ENCODE data around the gene MLLT1.

Gene MLLT1

DNA sequence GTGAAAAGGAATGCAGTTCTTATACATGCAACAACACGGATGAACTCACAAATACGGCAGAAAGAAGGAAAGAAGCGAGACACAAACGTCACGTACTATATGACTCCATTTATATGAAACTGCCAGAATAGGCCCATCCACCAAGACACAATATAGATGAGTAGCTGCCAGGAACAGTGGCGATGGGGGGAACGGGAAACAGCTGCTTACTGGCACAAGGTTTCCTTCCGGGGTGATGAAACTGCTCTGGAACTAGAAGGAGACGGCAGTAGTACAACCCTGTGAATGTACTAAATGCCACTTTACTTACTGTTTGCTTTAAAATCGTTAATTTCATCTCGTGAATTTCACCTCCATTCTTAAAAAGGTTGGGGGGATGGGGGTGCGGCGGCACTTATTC, 28.9 kb downstream of the MLLT1 start:
- no peaks in the 10 kb centered on the region for H3K27me3 ChIP-seq (ENCODE audit: insufficient read depth, low read length, poor library complexity, severe bottlenecking)
- peaks cover 15% of the 10 kb centered on the region; the same call in 1 of the 2 replicates for H3K36me3 ChIP-seq (ENCODE audit: insufficient read depth, low read length)
- peaks cover 16% of the 10 kb centered on the region for H4K20me1 ChIP-seq (ENCODE audit: insufficient read depth, low read length, poor library complexity, severe bottlenecking)
- no peak overlapping the region for H3K4me2 ChIP-seq (ENCODE audit: low read depth, low read length, poor library complexity, severe bottlenecking)
- no peak overlapping the region for H3K4me3 ChIP-seq (ENCODE audit: low read length, poor library complexity, severe bottlenecking)
- H3F3A ChIP-seq (ENCODE audit: low read depth): no peaks in the 10 kb centered on the region
- no peaks in the 10 kb centered on the region for H3K4me1 ChIP-seq (ENCODE audit: insufficient read depth, low read length, poor library complexity, severe bottlenecking)
- H3K9me3 ChIP-seq (ENCODE audit: insufficient read depth, low read depth, low read length): no peaks in the 10 kb centered on the region
- H3K9ac ChIP-seq (ENCODE audit: low read depth, low read length, poor library complexity, severe bottlenecking): no peak overlapping the region
- TF ChIP-seq EZH2phosphoT487 (IDR thresholded peaks at IDR 0.05; ENCODE audit: borderline replicate concordance): no peak
- TF ChIP-seq, protein P1, sequence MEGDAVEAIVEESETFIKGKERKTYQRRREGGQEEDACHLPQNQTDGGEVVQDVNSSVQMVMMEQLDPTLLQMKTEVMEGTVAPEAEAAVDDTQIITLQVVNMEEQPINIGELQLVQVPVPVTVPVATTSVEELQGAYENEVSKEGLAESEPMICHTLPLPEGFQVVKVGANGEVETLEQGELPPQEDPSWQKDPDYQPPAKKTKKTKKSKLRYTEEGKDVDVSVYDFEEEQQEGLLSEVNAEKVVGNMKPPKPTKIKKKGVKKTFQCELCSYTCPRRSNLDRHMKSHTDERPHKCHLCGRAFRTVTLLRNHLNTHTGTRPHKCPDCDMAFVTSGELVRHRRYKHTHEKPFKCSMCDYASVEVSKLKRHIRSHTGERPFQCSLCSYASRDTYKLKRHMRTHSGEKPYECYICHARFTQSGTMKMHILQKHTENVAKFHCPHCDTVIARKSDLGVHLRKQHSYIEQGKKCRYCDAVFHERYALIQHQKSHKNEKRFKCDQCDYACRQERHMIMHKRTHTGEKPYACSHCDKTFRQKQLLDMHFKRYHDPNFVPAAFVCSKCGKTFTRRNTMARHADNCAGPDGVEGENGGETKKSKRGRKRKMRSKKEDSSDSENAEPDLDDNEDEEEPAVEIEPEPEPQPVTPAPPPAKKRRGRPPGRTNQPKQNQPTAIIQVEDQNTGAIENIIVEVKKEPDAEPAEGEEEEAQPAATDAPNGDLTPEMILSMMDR (conservative IDR thresholded peaks at IDR 0.05; ENCODE audit: low read length): no peak
- no peak overlapping the region for H2AFZ ChIP-seq (ENCODE audit: low read length)
- H3K79me2 ChIP-seq (ENCODE audit: insufficient read depth, low read length): peaks cover 86% of the 10 kb centered on the region
- H3K9me2 ChIP-seq (replicated peaks; ENCODE audit: low read depth, low read length): no peaks in the 10 kb centered on the region

DNA sequence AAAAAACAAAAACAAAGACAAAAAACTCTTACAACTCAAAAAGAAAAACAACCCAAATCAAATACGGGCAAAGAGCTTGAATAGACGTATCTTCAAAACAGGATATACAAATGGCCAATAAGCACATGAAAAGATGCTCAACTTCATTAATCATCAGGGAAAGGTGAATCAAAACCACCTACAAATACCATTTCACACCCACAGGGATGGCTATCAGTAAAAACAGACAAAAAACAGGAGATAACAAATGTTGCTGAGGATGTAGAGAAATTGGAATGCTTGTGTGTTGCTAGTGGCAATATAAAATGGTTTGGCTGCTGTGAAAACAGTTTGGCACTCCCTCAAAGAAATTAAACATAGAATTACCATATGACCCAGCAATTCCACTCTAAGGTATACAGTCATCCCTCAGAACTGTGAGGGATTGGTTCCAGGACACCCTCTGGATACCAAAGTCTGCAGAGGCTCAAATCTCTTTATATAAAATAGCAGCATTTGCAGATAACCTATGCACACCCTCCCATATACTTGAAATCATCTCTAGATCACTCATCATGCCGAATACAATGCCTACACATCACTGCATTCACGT, 29.7 kb downstream of the MLLT1 start:
- Histone ChIP-seq H4K20me1 (ENCODE audit: insufficient read depth, low read length, poor library complexity, severe bottlenecking) (peaks cover 16% of the 10 kb centered on the region), H3K4me3 (ENCODE audit: low read length, poor library complexity, severe bottlenecking) (no peak overlapping the region), H3K4me1 (ENCODE audit: insufficient read depth, low read length, poor library complexity, severe bottlenecking) (no peaks in the 10 kb centered on the region)

DNA sequence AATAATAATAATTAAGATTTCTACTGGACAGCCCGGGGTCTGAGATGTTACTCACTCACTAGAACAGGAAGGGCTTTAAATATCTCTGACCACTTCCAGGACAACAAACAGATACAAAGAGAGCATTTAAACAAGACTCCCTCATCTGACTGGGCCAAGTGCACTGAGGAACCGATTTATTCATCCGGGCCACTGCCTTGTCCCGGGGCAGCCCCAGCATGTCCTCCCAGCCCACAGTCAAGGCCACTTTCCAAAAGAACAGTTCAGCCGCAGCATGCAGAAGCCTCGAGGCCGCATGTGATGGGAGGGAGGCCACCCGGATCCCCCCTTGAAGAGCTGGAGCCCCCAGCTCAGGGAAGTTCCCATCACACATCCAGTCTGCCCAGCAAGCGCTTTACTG, 30.5 kb downstream of the MLLT1 start:
- TF ChIP-seq, protein P1 (conservative IDR thresholded peaks at IDR 0.05; ENCODE audit: low read length): no peak
- TF ChIP-seq EZH2phosphoT487 (IDR thresholded peaks at IDR 0.05; ENCODE audit: borderline replicate concordance): no peak
- no peak overlapping the region for H3K4me3 ChIP-seq (ENCODE audit: low read length, poor library complexity, severe bottlenecking)
- no peak overlapping the region for H3K9ac ChIP-seq (ENCODE audit: low read depth, low read length, poor library complexity, severe bottlenecking)
- no peaks in the 10 kb centered on the region for H3K27me3 ChIP-seq (ENCODE audit: insufficient read depth, low read length, poor library complexity, severe bottlenecking)
- peaks cover 90% of the 10 kb centered on the region for H3K79me2 ChIP-seq (ENCODE audit: insufficient read depth, low read length)
- peaks cover 21% of the 10 kb centered on the region for H4K20me1 ChIP-seq (ENCODE audit: insufficient read depth, low read length, poor library complexity, severe bottlenecking)
- H3K9me3 ChIP-seq (ENCODE audit: insufficient read depth, low read depth, low read length): no peaks in the 10 kb centered on the region
- H3K36me3 ChIP-seq (ENCODE audit: insufficient read depth, low read length): peaks cover 12% of the 10 kb centered on the region; the same call in 1 of the 2 replicates
- H2AFZ ChIP-seq (ENCODE audit: low read length): no peak overlapping the region
- no peak overlapping the region for H3K4me2 ChIP-seq (ENCODE audit: low read depth, low read length, poor library complexity, severe bottlenecking)
- peaks cover 3% of the 10 kb centered on the region for H3K4me1 ChIP-seq (ENCODE audit: insufficient read depth, low read length, poor library complexity, severe bottlenecking)
- H3F3A ChIP-seq (ENCODE audit: low read depth): no peaks in the 10 kb centered on the region
- no peaks in the 10 kb centered on the region for H3K9me2 ChIP-seq (replicated peaks; ENCODE audit: low read depth, low read length)

More for the DNA sequence above, 29.7 kb downstream of the MLLT1 start:
- H2AFZ ChIP-seq (ENCODE audit: low read length): no peak overlapping the region
- H3K9me2 ChIP-seq (replicated peaks; ENCODE audit: low read depth, low read length): no peaks in the 10 kb centered on the region
- H3K36me3 ChIP-seq (ENCODE audit: insufficient read depth, low read length): peaks cover 15% of the 10 kb centered on the region; the same call in 1 of the 2 replicates
- no peak overlapping the region for H3K9ac ChIP-seq (ENCODE audit: low read depth, low read length, poor library complexity, severe bottlenecking)
- H3K9me3 ChIP-seq (ENCODE audit: insufficient read depth, low read depth, low read length): no peaks in the 10 kb centered on the region
- TF ChIP-seq, protein P1 (conservative IDR thresholded peaks at IDR 0.05; ENCODE audit: low read length): no peak
- TF ChIP-seq EZH2phosphoT487 (IDR thresholded peaks at IDR 0.05; ENCODE audit: borderline replicate concordance): no peak
- H3K79me2 ChIP-seq (ENCODE audit: insufficient read depth, low read length): peaks cover 89% of the 10 kb centered on the region
- no peaks in the 10 kb centered on the region for H3K27me3 ChIP-seq (ENCODE audit: insufficient read depth, low read length, poor library complexity, severe bottlenecking)
- no peak overlapping the region for H3K4me2 ChIP-seq (ENCODE audit: low read depth, low read length, poor library complexity, severe bottlenecking)
- H3F3A ChIP-seq (ENCODE audit: low read depth): no peaks in the 10 kb centered on the region

Measured in Loucy (cell line).